Neural progenitor cell (in vitro differentiated cells): ENCODE data around the gene SH2D3C.

Source experiments
- CTCF ChIP-seq: fragments of 200-600 bp; sonication (generic); IDR thresholded peaks from 2 replicates; pipeline ENCODE4 v1.5.1; 2017; ENCODE audit warnings: antibody characterized with exemption, mild to moderate bottlenecking
- EZH2 ChIP-seq: fragments of 200-600 bp; sonication (generic); IDR thresholded peaks from 2 replicates; pipeline ENCODE4 v1.6.1; 2017; ENCODE audit warnings: antibody characterized with exemption, mild to moderate bottlenecking, moderate library complexity
- EZH2phosphoT487 ChIP-seq: fragments of 200-600 bp; sonication (generic); IDR thresholded peaks from 2 replicates; pipeline ENCODE4 v1.6.1; 2017; ENCODE audit warnings: antibody characterized with exemption

- TF ChIP-seq CTCF (no peak), EZH2 (no peak), EZH2phosphoT487 (no peak)
Measured at GRCh38 chr9:127690735-127691134, 87.7 kb downstream of the SH2D3C start.
